Sigmoid colon (tissue), 7 donors: Measurements from ENCODE around the gene MAPKBP1. TPM values are rescaled to one million over a fixed set of nuclear protein-coding genes. Genes with fewer than 3 reads are reported as not detected.

ENCODE experiments used
- DNase-seq: peaks from one replicate; pipeline ENCODE4 v3.0.0-alpha.2; 2019
- H3K27ac ChIP-seq, 4 donors: fragments of 200-600 bp; sonication (generic); one replicate each; pipeline ENCODE4 v1.5.1; 2016 to 2019; ENCODE audit warnings: mild to moderate bottlenecking in 1 of 4
- H3K27me3 ChIP-seq, 3 donors: fragments of 200-600 bp; sonication (generic); one replicate each; pipeline ENCODE4 v1.5.1; 2019; ENCODE audit warnings: mild to moderate bottlenecking in 1 of 3
- H3K36me3 ChIP-seq, 4 donors: fragments of 200-600 bp; sonication (generic); one replicate each; pipeline ENCODE4 v1.5.1; 2016 to 2019
- H3K4me1 ChIP-seq, 4 donors: fragments of 200-600 bp; sonication (generic); one replicate each; pipeline ENCODE4 v1.5.1; 2017 to 2019
- H3K4me3 ChIP-seq, 4 donors: fragments of 200-600 bp; sonication (generic); one replicate each; pipeline ENCODE4 v1.5.1; 2017 to 2019; ENCODE audit warnings: mild to moderate bottlenecking in 2 of 4, moderate library complexity in 1 of 4
- H3K9me3 ChIP-seq, 4 donors: fragments of 200-600 bp in 3 of 4; sonication (generic) in 3 of 4; one replicate each; pipeline versions ENCODE4 v1.5.1 to v1.6.1; 2013 to 2019
- EP300 ChIP-seq, 4 donors: sonication (generic); formaldehyde crosslinking; IDR thresholded peaks; one replicate each; pipeline ENCODE4 v1.6.1; 2017; ENCODE audit warnings: antibody characterized with exemption in 4 of 4
- POLR2A ChIP-seq, 2 donors: fragments of 450-650 bp; IDR thresholded peaks; one replicate each; pipeline ENCODE4 v1.6.1; 2016; ENCODE audit warnings: antibody characterized with exemption in 2 of 2, mild to moderate bottlenecking in 2 of 2, moderate library complexity in 2 of 2
- POLR2AphosphoS5 ChIP-seq, 4 donors: sonication (generic); formaldehyde crosslinking; IDR thresholded peaks; one replicate each; pipeline ENCODE4 v1.6.1; 2017; ENCODE audit warnings: antibody characterized with exemption in 4 of 4
- WGBS, 2 donors: extraction: QIAGEN DNeasy Blood & Tissue Kit; methylation state at CpG; one replicate each; pipeline ENCODE4 v1.1.7; 2013; 5-methylcytosine and 5-hydroxymethylcytosine counted together
- intact Hi-C: fragments of 100-400 bp; cut with DNase I; formaldehyde crosslinking; loops from one replicate; pipeline ENCODE4 v1.15.1; 2023
- polyA plus RNA-seq, 3 donors: library from polyadenylated mRNA; stranded (reverse); fragments of 200-250 nt; gene quantifications; one replicate each; pipeline ENCODE4 v1.2.3, GENCODE V29; 2013
- total RNA-seq, 4 donors: library from RNA; depleted of rRNA; stranded (reverse); fragments of >200 nt; gene quantifications; one replicate each; pipeline ENCODE4 v1.1.0, GENCODE V29; 2016
- TF ChIP-seq, protein P1 (sequence below), 4 experiments: fragments of 450-650 bp in 3 of 4; fragments of 200-600 bp in 1 of 4; IDR thresholded peaks; one replicate each; pipeline ENCODE4 v1.5.1; 2016 to 2019; ENCODE audit warnings: antibody characterized with exemption in 4 of 4, mild to moderate bottlenecking in 3 of 4, moderate library complexity in 2 of 4
- donor health status: healthy with polysubstance abuse.
- donor health status: Bipolar disorder and iron deficiency.
- donor health status: healthy.

The MAPKBP1 gene
- total and polyA plus RNA-seq, 7 donors: 2.3 to 42.7 (median 15.0) TPM

DNA sequence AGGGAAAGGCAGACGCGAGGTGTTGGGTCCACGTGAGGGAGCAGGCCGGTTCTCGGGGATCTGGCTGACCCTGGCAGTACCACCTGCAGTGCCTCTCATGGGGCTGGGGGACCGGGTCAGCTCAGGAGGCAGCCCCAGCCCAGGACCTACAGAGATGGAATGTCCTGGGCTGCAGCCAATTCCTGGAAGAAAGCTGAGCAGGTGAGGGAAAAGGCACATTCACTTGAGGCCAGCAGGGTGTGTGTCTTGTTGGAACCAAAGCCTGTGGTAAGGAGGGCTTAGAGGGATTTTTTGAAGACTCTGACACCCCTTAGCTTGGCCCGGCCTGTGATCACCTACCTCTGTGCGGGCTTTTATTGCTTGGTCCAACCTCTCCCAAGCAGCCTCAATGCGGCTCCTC, 80.2 kb downstream of the MAPKBP1 start:
- 92 to 93% methylated on average over 9 of the region's 9 CpGs for WGBS, 2 donors

DNA sequence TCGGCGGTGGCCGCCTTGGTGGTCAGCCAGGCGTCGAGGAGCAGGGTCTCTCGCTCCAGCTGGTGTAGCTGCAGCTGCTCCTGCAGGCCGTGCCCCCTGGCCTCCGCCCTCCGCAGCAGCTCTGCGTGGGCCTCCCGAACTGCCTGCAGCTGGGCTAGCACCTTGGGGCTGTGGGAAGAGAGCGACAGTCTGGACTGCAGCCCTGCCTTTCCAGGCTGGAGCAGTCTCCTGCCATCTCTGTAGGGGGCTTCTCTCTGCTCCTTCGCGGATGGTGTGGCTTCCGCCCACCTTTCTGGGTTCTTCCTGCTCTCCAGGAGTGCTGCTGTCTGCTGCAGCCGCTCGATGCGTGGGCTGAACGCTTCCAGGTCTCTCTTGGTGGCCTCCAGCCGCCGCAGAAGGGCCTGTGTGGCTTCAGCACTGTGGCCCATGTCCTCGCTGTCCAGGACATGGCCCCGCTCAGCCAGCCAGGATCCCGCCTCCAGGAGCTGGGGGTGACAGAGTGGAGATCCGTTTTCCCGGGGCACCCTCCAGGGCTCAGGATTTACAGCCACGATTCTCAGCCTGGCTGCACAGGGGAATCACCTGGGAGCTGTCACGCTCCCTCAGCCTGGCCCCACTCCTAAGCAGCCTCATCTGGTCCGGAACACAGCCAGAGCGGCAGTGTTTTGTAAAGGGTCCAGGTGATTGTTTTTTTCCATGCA, 81.1 kb downstream of the MAPKBP1 start:
- intact Hi-C loops: no loop called here
- no peak for TF ChIP-seq EP300 (IDR thresholded peaks at IDR 0.05)
- TF ChIP-seq, protein P1, sequence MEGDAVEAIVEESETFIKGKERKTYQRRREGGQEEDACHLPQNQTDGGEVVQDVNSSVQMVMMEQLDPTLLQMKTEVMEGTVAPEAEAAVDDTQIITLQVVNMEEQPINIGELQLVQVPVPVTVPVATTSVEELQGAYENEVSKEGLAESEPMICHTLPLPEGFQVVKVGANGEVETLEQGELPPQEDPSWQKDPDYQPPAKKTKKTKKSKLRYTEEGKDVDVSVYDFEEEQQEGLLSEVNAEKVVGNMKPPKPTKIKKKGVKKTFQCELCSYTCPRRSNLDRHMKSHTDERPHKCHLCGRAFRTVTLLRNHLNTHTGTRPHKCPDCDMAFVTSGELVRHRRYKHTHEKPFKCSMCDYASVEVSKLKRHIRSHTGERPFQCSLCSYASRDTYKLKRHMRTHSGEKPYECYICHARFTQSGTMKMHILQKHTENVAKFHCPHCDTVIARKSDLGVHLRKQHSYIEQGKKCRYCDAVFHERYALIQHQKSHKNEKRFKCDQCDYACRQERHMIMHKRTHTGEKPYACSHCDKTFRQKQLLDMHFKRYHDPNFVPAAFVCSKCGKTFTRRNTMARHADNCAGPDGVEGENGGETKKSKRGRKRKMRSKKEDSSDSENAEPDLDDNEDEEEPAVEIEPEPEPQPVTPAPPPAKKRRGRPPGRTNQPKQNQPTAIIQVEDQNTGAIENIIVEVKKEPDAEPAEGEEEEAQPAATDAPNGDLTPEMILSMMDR (IDR thresholded peaks at IDR 0.05): no peak
- no peak for TF ChIP-seq POLR2A (IDR thresholded peaks at IDR 0.05)
- no peak for TF ChIP-seq POLR2AphosphoS5 (IDR thresholded peaks at IDR 0.05)
- DNase-seq: no peak
- H3K4me3 ChIP-seq: no peak overlapping the region
- no peaks in the 10 kb centered on the region for H3K9me3 ChIP-seq
- 85 to 89% methylated on average over 30 of the region's 30 CpGs for WGBS, 2 donors
- no peak overlapping the region for H3K27ac ChIP-seq
- H3K36me3 ChIP-seq: no peaks in the 10 kb centered on the region
- peaks cover 0 to 52% (median 17%) of the 10 kb centered on the region in 3 donors for H3K27me3 ChIP-seq
- no peaks in the 10 kb centered on the region for H3K4me1 ChIP-seq

More for the DNA sequence above, 80.2 kb downstream of the MAPKBP1 start:
- H3K27ac ChIP-seq: no peak overlapping the region
- H3K9me3 ChIP-seq: no peaks in the 10 kb centered on the region
- no peaks in the 10 kb centered on the region for H3K4me1 ChIP-seq
- intact Hi-C loops: no loop called here
- H3K27me3 ChIP-seq: peaks cover 0 to 52% (median 17%) of the 10 kb centered on the region in 3 donors
- H3K36me3 ChIP-seq: no peaks in the 10 kb centered on the region
- no peak for DNase-seq
- H3K4me3 ChIP-seq: no peak overlapping the region
- TF ChIP-seq, protein P1 (IDR thresholded peaks at IDR 0.05): no peak
- no peak for TF ChIP-seq EP300 (IDR thresholded peaks at IDR 0.05)

DNA sequence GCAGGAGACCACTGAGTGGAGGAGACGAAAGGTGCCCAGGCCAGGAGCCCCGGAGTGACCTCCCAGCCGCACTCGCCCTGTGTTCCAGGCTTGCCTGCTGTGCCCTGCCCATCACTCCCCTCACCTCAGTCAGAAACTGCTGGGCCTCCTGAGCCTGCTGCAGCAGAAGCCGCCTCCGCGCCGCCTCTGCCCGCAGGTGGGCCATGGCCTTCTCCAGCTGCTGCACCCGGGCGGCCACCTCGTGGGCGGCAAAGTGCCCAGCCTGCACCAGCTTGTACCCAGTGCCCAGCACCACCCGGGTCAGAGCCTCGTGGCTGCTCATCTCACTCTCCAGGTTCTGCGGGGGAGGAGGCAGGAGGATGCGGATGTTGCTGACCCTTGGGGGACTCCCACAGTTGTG, 82.0 kb downstream of the MAPKBP1 start:
- no peak overlapping the region for H3K4me3 ChIP-seq
- H3K9me3 ChIP-seq: no peaks in the 10 kb centered on the region
- 92 to 96% methylated on average over 17 of the region's 17 CpGs for WGBS, 2 donors
- intact Hi-C loops: no loop called here
- no peaks in the 10 kb centered on the region for H3K4me1 ChIP-seq
- peaks cover 0 to 52% (median 17%) of the 10 kb centered on the region in 3 donors for H3K27me3 ChIP-seq
- no peak for TF ChIP-seq EP300 (IDR thresholded peaks at IDR 0.05)
- TF ChIP-seq, protein P1 (IDR thresholded peaks at IDR 0.05): no peak
- TF ChIP-seq POLR2AphosphoS5 (IDR thresholded peaks at IDR 0.05): no peak
- TF ChIP-seq POLR2A (IDR thresholded peaks at IDR 0.05): no peak
- DNase-seq: no peak
- no peaks in the 10 kb centered on the region for H3K36me3 ChIP-seq
- no peak overlapping the region for H3K27ac ChIP-seq

DNA sequence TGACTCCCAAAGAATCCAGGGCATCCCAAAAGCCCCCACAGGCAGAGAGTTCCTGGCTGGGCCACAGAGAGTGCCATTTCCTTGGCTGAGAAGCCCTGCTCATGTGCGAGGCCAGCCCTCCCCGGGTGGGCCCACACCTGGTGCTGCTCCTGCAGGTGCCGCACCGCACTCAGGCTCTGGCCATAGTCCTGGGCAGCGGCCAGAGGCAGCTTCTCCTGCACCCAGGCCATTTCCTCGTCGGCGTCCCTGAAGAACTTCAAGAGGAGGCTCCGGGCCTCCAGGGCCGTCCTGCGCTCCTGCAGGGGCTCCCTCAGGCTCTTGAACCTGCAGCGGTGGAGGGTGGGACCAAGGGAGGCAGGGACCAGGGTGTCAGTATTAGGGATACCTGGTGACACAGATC, 82.4 kb downstream of the MAPKBP1 start:
- H3K27me3 ChIP-seq: peaks cover 0 to 48% (median 17%) of the 10 kb centered on the region in 3 donors
- TF ChIP-seq POLR2A (IDR thresholded peaks at IDR 0.05) (no peak), POLR2AphosphoS5 (IDR thresholded peaks at IDR 0.05) (no peak), EP300 (IDR thresholded peaks at IDR 0.05) (no peak)
- TF ChIP-seq, protein P1 (IDR thresholded peaks at IDR 0.05): no peak
- no peaks in the 10 kb centered on the region for H3K4me1 ChIP-seq
- 94 to 95% methylated on average over 12 of the region's 12 CpGs for WGBS, 2 donors
- H3K36me3 ChIP-seq: no peaks in the 10 kb centered on the region
- no peak overlapping the region for H3K27ac ChIP-seq
- H3K9me3 ChIP-seq: no peaks in the 10 kb centered on the region
- H3K4me3 ChIP-seq: no peak overlapping the region
- intact Hi-C loops: no loop called here
- DNase-seq: no peak

DNA sequence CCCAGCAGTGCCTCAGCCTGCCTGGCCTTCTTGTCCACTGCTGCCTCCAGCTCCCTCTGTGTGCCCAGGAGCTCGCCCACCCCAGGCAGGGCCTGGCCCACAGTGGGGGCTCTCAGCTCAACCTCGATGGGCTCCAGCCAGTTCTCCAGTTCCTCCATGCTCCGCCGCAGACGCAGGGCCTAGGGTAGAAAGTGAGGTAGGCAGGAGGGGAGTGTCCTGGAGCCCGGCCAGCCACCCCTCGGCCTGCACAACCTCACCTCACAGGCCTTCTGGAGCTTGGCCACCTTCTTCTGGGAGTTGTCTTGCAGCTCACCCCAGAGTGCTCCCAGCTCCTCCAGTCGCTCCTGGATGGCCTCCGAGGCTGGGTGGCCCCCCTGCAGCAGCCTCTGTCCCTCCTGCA, 83.0 kb downstream of the MAPKBP1 start:
- H3K27me3 ChIP-seq: peaks cover 0 to 42% (median 17%) of the 10 kb centered on the region in 3 donors
- no peak overlapping the region for H3K27ac ChIP-seq
- no peaks in the 10 kb centered on the region for H3K4me1 ChIP-seq
- H3K9me3 ChIP-seq: no peaks in the 10 kb centered on the region
- intact Hi-C loops: no loop called here
- no peak for DNase-seq
- WGBS, 2 donors: 90 to 92% methylated on average over 9 of the region's 9 CpGs
- no peak overlapping the region for H3K4me3 ChIP-seq
- no peaks in the 10 kb centered on the region for H3K36me3 ChIP-seq
- TF ChIP-seq, protein P1 (IDR thresholded peaks at IDR 0.05): no peak
- TF ChIP-seq POLR2AphosphoS5 (IDR thresholded peaks at IDR 0.05) (no peak), EP300 (IDR thresholded peaks at IDR 0.05) (no peak), POLR2A (IDR thresholded peaks at IDR 0.05) (no peak)
